Esophagus squamous epithelium (tissue), 5 donors: ENCODE measurements around the gene PFDN1. TPM values are rescaled to one million over a fixed set of nuclear protein-coding genes. Genes with fewer than 3 reads are reported as not detected.
"Not testable (repeated sequence)": the region's sequence is repeated elsewhere in the genome, so short reads cannot be mapped to it uniquely, and the experiment has no call there.

Source experiments
- DNase-seq: peaks from one replicate; lab custom pipeline; 2025; lab: John Stamatoyannopoulos, UW
- H3K27ac ChIP-seq, 4 donors: fragments of 200-600 bp; sonication (generic); one replicate each; pipeline ENCODE4 v1.5.1; 2016 to 2019; ENCODE audit warnings: mild to moderate bottlenecking in 1 of 4
- H3K27me3 ChIP-seq, 4 donors: fragments of 200-600 bp; sonication (generic); 1 replicate in 3 of 4; 2 replicates in 1 of 4; pipeline versions ENCODE4 v1.5.1 to v1.6.0; 2017 to 2021; ENCODE audit warnings: antibody characterized with exemption in 1 of 4
- H3K36me3 ChIP-seq, 3 donors: fragments of 200-600 bp; sonication (generic); one replicate each; pipeline ENCODE4 v1.5.1; 2016 to 2019
- H3K4me1 ChIP-seq, 3 donors: fragments of 200-600 bp; sonication (generic); one replicate each; pipeline ENCODE4 v1.5.1; 2017 to 2019
- H3K4me3 ChIP-seq, 4 donors: fragments of 200-600 bp; sonication (generic); 1 replicate in 3 of 4; 2 replicates in 1 of 4; pipeline ENCODE4 v1.5.1; 2016 to 2019; ENCODE audit warnings: mild to moderate bottlenecking in 2 of 4, moderate library complexity in 1 of 4
- H3K9me3 ChIP-seq, 3 donors: fragments of 200-600 bp; sonication (generic); one replicate each; pipeline ENCODE4 v1.5.1; 2016 to 2019
- CTCF ChIP-seq, 6 experiments: fragments of 450-650 bp in 4 of 6; fragments of 200-600 bp in 2 of 6; sonication (generic) in 2 of 6; IDR thresholded peaks; one replicate each; pipeline ENCODE4 v1.5.1; 2016 to 2019; ENCODE audit warnings: antibody characterized with exemption in 6 of 6, mild to moderate bottlenecking in 4 of 6, moderate library complexity in 4 of 6
- POLR2A ChIP-seq, 4 donors: fragments of 450-650 bp; IDR thresholded peaks; one replicate each; pipeline ENCODE4 v1.6.1; 2017; ENCODE audit warnings: antibody characterized with exemption in 4 of 4, mild to moderate bottlenecking in 4 of 4, moderate library complexity in 3 of 4
- WGBS, 2 donors: methylation state at CpG; one replicate each; pipeline ENCODE4 v1.1.5; 2018; 5-methylcytosine and 5-hydroxymethylcytosine counted together
- intact Hi-C: fragments of 100-400 bp; cut with DNase I; formaldehyde crosslinking; loops from one replicate; pipeline ENCODE4 v1.15.0; 2022
- total RNA-seq, 4 donors: library from RNA; depleted of rRNA; stranded (reverse); fragments of >200 nt; gene quantifications; one replicate each; pipeline ENCODE4 v1.1.0, GENCODE V29; 2016
- donor health status: DM: yes; HTN: yes; CAD: no.

PFDN1 gene
- total RNA-seq, 4 donors from 2014 or later: 38.1 to 67.5 (median 60.4) TPM

- Histone ChIP-seq H3K27me3 (no peaks in the 10 kb centered on the region), H3K4me3 (peak overlapping the region in 3 of 4 donors; percentile 69 to 90 (median 81)), H3K27ac (peak overlapping the region; percentile 79 to 91 (median 88)), H3K4me1 (peaks cover 33 to 78% (median 53%) of the 10 kb centered on the region in 3 donors), H3K36me3 (peaks cover 0 to 23% (median 0%) of the 10 kb centered on the region in 3 donors), H3K9me3 (no peaks in the 10 kb centered on the region)
- intact Hi-C loops: no loop called here
- no peak for DNase-seq
- 19 to 37% methylated on average over 2 of the region's 2 CpGs for WGBS, 2 donors
- TF ChIP-seq CTCF (IDR thresholded peaks at IDR 0.05) (no peak), POLR2A (IDR thresholded peaks at IDR 0.05) (no peak)
Observed at GRCh38 chr5:140347360-140347759, 44.5 kb upstream of the PFDN1 start.

- H3K4me3 ChIP-seq: peak within 1 kb of the TSS; percentile 57 to 90 (median 75)
- DNase-seq: no peak
- no peaks in the 10 kb centered on the region for H3K9me3 ChIP-seq
- TF ChIP-seq CTCF (IDR thresholded peaks at IDR 0.05) (peak in 4 of 6 experiments; percentile 45 to 66 (median 56)), POLR2A (IDR thresholded peaks at IDR 0.05) (peak in 3 of 4 donors; percentile 77 to 92 (median 91))
- peaks cover 0 to 31% (median 0%) of the 10 kb centered on the region in 3 donors for H3K36me3 ChIP-seq
- H3K4me1 ChIP-seq: peaks cover 33 to 84% (median 61%) of the 10 kb centered on the region in 3 donors
- WGBS, 2 donors: 3 to 21% methylated on average over 3 to 5 of the region's 72 CpGs
- intact Hi-C loops: no loop called here
- H3K27ac ChIP-seq: peak within 1 kb of the TSS; percentile 79 to 91 (median 88)
- H3K27me3 ChIP-seq: no peaks in the 10 kb centered on the region
Observed at GRCh38 chr5:140346348-140347221, 43.7 kb upstream of the PFDN1 start, which contains the start of gene HBEGF. Gene HBEGF, minus strand, starts transcription at chr5:140346603. Its CDS starts 275 bp downstream, at chr5:140346328.

GRCh38 chr5:140345919-140346347 lies 43.0 kb upstream of the PFDN1 start:
- H3K27ac ChIP-seq: peak overlapping the region; percentile 79 to 91 (median 88)
- H3K36me3 ChIP-seq: peaks cover 0 to 38% (median 0%) of the 10 kb centered on the region in 3 donors
- H3K9me3 ChIP-seq: no peaks in the 10 kb centered on the region
- peaks cover 33 to 86% (median 68%) of the 10 kb centered on the region in 3 donors for H3K4me1 ChIP-seq
- no peak for DNase-seq
- peak in 3 of 6 experiments; percentile 8 to 26 (median 18) for TF ChIP-seq CTCF (IDR thresholded peaks at IDR 0.05)
- no peak for TF ChIP-seq POLR2A (IDR thresholded peaks at IDR 0.05)
- peak overlapping the region; percentile 57 to 90 (median 75) for H3K4me3 ChIP-seq
- H3K27me3 ChIP-seq: no peaks in the 10 kb centered on the region
- intact Hi-C loops: no loop called here
- 0% methylated on average over 4 of the region's 35 CpGs; no CpG with 5 or more reads in 1 of the 2 donors for WGBS, 2 donors

GRCh38 chr5:140344683-140345423 lies 42.0 kb upstream of the PFDN1 start:
- H3K36me3 ChIP-seq: peaks cover 0 to 49% (median 0%) of the 10 kb centered on the region in 3 donors
- H3K9me3 ChIP-seq: no peaks in the 10 kb centered on the region
- H3K4me3 ChIP-seq: peak overlapping the region; percentile 57 to 90 (median 75)
- intact Hi-C loops: no loop called here
- TF ChIP-seq CTCF (IDR thresholded peaks at IDR 0.05) (peak in 1 of 6 experiments; percentile 5), POLR2A (IDR thresholded peaks at IDR 0.05) (peak in 1 of 4 donors; percentile 4)
- 27 to 33% methylated on average over 4 of the region's 4 CpGs for WGBS, 2 donors
- peak overlapping the region; percentile 79 to 91 (median 88) for H3K27ac ChIP-seq
- DNase-seq: no peak
- peaks cover 39 to 95% (median 78%) of the 10 kb centered on the region in 3 donors for H3K4me1 ChIP-seq
- no peaks in the 10 kb centered on the region for H3K27me3 ChIP-seq

GRCh38 chr5:140343849-140344248 lies 40.9 kb upstream of the PFDN1 start:
- intact Hi-C loops, H3K9me3 ChIP-seq, H3K27me3 ChIP-seq, DNase-seq: not testable (repeated sequence)
- peak overlapping the region in 2 of 4 donors; percentile 23 to 64 for H3K27ac ChIP-seq
- H3K4me3 ChIP-seq: peak overlapping the region in 1 of 4 donors; percentile 69
- 92 to 93% methylated on average over 8 of the region's 8 CpGs for WGBS, 2 donors
- H3K36me3 ChIP-seq: peaks cover 0 to 57% (median 0%) of the 10 kb centered on the region in 3 donors
- peaks cover 38 to 95% (median 83%) of the 10 kb centered on the region in 3 donors for H3K4me1 ChIP-seq
